GM21529 (cell line): ENCODE results near the gene HOXA11.
A peak's percentile ranks its signal among the peaks of the same experiment; 100 is the strongest.

Experiments
- ATAC-seq: cut with Tn5 transposase; IDR thresholded peaks from one replicate; pipeline ENCODE4 v1.9.1; 2021; ENCODE audit not compliant: unreplicated experiment

HOXA11 gene

DNA sequence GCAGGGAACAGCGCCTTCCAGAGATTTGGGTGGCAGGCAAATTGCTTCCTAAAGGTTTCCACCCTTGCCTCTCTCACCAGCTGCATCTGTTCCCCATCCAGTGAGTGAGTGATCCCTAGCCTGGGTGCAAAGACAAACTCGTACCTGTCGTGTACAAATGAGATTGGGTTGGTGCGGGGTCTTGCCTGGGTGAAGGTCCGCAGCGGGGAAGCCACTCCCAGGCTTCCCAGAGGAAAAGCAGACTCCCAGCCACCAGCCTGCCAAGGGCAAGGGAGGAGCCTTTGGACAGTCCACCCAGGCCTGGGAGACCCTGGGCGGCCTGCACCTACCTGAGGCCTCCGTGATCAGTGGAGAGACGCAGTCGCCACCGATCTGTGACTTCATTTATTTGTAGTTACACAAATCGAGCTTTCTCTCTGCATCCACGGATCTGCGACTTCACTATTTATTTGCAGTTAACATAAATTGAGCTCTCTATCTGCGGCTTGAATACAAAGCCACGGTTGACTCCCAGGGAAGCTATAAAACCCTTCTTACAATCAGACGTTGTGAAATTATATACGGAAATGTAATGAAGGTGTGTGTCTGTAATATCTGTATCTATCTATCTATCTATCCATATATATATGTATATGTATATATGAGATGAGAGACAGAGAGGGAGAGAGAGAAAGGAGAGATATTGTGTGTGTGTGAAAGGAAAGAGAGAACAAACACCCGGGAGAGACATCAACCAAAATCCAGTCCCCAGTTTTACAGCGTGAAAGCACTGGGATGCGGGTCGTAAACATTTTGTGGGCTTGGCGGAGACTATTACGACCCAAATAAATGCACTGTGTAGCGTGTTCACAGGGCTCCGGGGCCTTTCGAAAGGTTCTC lies 25.5 kb downstream of the HOXA11 start:
- ATAC-seq: no peak

DNA sequence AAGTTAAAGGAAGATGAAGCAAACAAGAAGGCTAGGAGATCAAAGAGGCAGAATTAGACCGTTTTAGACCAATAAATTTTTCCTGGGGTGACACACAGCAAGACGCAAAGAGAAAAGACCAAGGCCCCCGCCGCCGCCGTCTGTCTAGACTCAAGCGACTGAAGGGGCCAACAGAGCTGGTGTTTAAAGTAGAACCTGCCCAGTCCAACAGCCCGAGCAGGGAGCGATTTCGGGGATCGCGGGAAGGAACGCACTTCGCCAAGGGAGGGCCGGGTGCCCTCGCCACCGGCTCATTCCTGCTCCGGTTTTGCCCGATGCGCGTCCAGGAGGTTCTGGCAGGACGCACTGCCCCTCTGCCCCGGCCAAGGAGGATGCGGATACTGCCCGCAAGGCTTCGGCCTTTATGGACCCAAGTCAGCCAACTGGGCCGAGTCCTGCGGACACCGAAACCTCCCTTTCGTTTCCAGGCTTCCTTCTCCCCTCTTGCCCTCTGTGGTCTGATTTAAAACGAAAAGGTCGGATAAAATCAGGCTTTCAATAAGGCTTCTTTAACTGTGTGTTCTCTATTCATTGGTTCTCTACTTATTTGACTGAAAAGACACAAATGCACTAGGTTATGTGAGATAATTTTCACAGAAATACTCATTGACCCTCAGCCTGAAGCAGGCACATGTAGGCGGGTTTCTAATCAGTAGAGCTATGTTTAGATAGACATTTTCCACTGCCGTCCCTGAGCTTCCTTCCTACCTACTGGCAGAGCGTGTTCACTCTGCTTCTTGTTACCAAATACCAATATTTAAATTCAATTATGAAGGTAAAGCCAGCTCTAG lies 26.4 kb downstream of the HOXA11 start:
- ATAC-seq: no peak

DNA sequence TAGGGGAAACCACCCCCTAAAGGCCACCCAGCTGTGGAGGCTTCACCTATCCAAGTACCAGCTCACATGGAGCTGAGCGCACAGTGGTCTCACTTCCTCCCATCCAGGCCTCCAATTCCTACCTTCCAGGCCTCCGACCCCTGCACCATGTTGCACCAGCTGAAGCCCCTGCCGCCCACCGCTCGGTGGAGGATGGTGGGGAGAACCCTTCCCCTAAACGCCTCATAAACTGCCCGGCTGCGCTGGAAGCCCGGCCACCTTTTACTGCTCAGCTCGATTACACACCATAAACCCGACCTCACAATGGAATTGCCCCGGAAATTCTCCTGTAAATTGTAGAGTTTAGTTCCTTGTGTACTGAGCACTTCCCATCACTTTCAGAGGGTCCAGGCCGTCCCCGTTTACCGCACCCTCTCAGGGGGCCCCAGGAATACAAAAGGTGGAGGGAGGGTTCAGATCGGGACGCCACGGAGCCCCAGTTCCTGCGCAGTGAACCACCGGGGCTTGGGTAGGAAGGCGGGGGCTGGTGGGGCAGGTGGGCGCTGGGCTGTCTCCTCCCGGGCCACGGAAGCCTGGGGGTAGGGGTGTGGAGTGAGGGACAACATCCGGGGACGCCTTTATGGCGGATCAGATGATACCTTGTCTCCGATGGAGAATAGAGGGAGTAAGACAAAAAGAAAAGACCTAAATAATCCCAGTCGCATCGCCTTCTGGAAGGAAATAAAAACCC lies 27.2 kb downstream of the HOXA11 start:
- no peak for ATAC-seq

DNA sequence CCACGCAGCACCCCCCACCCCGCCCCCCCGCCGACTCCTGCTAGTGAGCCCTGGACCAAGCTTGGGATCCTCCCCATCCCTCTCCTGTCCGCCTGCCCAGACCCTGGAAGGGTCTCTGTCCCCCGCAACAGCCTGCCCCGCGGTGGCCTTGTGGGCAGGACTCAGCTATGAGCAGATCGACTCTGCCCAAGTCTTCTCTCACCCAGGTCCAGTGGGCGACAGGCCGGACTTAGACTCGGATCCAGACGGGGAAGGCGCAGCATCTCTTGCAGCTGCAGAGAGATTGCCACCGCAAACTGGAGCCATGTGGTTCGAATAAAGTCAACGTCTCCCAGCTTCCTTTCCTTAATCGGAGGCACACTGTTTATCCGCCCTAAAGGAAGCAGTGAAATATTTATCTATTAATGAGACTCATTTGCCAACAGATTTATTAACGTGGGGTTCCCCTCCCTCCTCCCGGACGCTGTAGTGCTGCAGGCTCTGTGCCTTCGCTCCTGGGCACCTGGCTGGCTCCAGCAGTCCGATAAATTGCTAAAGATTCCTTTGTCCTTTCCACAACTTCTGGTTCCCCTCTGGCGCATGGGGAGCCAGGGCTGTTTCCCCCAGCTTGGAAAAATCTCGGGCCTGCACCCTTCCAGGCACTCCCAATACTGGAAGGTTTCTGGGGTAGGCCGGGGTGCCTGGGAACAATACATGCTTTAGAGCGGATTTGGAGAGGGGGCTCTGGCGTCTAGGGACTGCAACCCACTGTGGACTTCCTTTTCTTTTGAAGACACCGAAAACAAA lies 27.9 kb downstream of the HOXA11 start:
- no peak for ATAC-seq

DNA sequence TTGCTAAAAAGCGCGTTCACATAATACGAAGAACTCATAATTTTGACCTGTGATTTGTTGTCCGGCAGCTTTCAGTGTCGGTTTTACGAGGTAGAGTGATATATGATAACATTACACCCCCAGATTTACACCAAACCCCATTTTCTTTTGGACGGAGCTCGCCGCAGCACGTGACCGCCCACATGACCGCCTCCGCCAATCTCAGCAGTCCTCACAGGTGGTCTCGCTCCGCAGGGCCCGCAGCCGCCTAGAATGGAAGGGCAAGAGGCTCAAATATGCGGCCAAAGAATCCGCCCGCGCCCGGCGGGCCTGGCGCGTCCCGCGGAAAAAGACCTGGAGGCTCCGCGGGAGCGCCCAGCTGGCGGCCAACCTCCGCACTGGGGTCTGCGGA lies 28.5 kb downstream of the HOXA11 start, which contains the start of gene HOXA7:
Gene HOXA7, minus strand, starts transcription at position 168 of the 391 bp plus-strand sequence. Its CDS starts 130 bp downstream, at position 38.
- ATAC-seq: no peak

DNA sequence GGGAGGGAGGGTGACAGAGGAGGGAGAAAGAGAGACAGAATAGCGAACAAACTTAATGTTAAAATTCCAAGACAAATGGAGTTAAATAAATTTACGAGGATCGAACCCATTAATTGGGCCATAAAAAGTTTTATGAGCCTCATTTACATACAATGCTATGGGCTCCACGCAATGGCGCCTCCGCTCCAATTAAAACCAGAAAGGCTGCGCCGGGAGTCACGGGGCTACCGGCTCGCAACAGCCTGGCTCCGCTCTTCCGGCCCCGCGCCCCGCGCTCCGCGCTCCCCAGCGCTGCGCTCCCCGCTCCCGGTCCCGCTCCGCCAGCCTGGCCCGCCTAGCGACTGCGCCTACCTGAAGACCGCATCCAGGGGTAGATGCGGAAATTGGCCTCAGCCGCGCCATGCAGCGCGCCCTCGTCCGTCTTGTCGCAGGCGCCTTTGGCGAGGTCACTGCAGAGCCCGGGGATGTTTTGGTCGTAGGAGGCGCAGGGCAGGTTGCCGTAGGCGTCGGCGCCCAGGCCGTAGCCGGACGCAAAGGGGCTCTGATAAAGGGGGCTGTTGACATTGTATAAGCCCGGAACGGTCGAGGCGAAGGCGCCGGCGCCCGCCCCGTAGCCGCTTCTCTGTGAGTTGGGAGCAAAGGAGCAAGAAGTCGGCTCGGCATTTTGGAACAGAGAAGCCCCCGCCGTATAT lies 29.1 kb downstream of the HOXA11 start:
- ATAC-seq: no peak

DNA sequence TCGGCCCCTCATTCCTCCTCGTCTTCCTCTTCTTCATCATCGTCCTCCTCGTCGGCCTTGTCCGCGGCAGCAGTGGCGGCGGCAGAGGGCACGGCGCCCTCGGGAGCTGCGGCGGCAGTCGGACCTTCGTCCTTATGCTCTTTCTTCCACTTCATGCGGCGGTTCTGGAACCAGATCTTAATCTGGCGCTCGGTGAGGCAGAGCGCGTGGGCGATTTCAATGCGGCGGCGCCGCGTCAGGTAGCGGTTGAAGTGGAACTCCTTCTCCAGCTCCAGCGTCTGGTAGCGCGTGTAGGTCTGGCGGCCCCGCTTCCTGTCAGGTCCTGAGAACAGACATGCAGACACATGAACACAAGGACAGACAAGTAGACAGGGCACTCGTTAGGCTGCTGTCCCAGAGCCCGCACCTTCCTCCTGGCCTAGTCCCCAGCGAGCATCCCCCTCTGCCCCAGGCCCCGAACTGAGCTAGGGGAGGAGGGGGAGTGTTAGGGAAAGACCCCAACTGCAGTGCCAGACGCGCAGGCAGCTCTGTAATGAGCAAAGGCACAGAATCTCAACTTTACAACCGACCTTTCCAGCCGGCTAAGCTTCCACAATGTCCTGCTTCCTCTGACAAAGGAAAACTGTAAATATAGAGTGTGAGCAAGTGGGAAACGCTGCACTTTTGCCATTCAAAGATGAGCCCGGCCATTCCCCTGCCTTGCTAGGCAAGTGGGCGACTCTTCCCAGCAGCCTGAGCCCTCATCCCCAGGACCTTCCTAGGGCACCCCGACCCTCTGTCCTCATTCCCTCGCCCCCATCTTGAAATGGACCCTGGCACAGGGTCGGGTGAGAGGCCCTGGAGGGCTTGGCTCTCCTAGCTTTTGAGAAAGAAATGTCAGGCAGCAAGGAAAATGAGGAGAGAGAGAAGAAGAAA lies 29.9 kb downstream of the HOXA11 start:
- ATAC-seq: no peak

DNA sequence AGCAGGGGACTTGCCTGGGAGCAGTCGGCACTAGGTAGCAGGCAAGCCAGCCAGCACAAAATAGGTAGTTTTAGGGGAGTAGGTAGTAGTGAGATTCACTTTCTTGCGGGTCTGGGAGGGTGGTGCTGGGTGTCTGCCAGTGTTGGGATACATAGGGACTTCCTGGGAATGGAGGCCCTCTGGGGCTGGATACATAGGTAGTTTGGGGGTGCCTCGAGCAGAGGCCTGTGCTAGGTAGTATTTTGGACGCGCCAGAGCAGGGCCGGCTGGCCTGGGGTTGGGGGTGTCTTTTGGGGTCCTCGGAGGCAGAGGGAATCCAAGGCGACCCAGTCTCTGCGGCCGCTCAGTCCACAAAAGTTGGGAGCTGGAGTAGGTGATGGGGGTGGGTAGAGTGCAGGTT lies 30.7 kb downstream of the HOXA11 start:
- ATAC-seq: no peak

DNA sequence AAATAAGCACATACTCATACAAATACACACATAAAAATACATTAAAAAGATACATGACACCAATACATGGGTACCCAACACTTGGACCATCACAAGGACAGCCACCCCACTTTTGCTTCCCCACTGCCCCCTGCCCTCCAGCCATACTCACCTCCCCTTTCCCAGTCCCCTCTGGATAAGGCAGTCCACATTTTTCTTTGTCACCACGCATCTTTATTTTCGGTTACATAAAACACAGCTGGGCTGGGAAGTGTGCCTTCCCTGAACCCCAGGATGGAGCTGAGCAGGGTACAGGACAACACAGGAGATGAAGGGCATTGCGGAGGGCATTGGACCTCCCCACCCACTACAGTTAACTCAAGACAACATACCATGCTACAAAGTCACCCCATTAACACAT lies 31.5 kb downstream of the HOXA11 start:
- ATAC-seq: no peak

DNA sequence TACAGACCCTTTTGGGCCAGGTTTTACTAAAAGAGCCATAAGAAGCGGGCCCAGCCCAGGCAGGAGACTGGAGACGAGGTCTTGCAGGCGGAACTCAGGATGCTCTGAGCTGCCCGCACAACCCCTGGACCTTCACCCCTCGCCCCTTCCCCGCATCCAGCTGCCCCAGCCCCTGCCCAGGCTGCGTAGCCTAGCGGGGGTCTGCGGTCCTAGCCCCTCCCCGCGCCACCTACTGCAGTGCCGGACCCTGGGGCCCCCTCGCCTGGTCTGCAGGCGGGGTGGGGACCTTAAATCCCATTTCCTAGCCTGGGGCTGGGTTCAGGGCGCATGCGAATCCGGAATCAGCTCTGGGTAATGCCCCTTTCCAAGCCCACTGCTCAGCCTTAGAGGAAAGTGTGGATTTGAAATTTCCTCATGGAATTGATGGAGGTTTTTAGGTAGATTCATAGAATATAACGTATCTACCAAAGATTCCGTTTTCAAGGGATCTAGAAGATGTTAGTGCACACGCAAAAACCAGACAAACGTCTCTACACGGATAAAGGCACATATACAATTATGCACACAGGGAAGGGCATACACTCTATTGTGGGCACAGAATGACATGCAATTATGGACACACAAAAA lies 32.1 kb downstream of the HOXA11 start:
- no peak for ATAC-seq

DNA sequence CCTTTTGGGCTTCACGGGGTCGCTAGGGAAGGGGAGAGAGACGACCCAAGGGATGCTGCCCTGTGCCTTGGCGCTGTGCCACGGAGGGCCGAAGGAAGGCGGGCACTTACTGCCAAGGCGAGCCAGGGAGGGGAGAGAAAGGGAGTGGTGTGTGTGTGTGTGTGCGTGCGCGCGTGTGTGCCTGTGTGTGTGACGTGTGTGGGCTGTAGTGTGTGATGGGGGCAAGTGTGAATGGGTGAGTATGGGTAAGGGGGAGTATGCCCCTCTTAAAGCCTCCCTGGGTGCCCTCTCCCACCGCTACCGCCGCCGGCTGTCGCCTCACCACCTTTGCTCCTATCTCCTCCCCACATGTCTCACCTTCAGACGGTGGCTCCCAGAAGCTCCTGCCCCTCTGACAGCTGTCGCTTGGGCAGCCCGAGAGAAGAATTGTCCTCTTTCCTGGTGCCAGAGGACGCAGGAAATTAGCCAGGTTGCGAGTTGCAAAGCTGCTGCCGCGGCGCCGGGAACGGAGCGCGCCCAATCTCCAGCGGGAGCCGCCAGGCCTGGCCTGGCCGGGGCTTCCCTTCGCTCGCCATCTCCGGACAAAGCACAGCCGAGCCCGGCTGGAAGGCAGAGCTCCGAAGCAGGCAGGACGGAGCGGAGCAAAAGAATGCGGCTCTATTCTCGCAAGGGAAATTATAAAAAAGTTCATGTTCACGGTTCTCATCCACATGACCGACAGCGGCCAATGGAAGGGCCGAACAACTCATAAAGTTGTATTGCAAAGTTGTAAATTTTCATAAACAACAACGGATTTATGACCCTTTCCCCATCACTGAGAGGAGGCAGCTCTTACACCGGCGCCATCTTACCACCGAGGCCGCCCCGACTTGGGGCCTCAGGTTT lies 32.9 kb downstream of the HOXA11 start, which contains the start of gene HOXA3:
Gene HOXA3, minus strand, starts transcription at position 653 of the 885 bp plus-strand sequence. CDS start 41,943 bp downstream, outside the sequence.
- no peak for ATAC-seq

DNA sequence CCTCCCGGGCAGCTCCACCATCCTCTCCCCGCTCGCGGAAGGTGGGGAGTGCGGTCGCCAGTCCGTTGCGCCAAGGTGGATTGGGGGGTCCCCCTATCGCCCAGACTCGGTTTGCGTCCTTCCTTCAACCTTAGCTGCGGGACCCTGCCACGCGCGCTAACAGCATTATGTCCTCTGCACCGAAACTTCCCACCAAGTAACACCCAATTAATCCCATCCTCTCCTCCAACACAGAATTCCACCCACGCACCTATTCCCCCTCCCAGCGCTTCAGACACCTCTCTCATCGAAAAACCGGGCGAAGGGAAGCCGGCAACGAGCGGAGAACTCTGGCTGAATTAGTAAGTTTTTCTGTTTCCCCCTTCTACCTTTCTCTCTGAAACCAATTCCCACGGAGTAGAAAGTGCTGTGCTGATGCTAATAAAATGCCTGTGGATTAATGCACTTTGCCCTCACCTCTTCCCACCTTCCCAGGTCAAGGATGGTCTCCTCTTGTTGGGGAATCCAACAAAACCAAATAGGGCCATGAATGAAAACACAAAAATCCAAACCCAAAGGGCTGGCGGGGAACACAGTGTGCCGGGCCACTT lies 33.6 kb downstream of the HOXA11 start:
- no peak for ATAC-seq

DNA sequence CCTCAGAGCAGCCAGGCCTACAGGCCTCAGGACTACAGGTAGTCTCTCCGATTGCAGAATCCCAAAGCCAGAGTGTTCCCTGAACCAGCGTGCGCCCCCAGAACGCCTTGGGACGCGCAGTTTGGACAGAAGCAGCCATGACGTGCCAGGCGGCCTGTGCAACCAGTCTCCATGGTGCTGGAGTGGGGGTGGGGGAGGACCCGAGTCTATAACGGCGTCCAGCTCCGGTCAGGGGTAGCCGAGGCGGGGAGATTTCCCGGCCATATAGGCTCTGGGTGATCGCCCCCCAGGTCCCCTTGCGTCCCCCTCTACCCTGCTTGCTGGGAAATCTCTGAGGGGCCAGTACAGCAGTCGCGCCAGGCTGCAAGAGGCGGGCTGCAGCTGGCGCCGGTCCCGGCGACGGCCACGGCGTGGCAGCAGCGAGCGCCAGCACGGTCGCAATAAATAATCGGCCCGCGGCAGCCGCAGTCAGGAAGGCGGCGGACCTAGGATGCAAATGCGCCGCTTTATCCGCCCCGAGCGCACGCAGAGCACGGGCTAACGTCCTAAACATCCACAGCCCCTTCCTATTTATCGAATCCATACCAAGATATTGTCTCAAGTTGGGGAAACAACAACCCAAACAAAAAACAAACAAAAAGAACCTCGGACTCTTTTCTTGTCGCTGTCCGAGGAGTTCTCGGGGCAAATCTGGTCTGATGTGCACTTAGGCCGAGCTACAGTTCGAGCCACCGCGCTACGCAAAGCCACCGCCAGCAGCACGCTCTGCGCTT lies 34.3 kb downstream of the HOXA11 start:
- peak; percentile 86 for ATAC-seq

DNA sequence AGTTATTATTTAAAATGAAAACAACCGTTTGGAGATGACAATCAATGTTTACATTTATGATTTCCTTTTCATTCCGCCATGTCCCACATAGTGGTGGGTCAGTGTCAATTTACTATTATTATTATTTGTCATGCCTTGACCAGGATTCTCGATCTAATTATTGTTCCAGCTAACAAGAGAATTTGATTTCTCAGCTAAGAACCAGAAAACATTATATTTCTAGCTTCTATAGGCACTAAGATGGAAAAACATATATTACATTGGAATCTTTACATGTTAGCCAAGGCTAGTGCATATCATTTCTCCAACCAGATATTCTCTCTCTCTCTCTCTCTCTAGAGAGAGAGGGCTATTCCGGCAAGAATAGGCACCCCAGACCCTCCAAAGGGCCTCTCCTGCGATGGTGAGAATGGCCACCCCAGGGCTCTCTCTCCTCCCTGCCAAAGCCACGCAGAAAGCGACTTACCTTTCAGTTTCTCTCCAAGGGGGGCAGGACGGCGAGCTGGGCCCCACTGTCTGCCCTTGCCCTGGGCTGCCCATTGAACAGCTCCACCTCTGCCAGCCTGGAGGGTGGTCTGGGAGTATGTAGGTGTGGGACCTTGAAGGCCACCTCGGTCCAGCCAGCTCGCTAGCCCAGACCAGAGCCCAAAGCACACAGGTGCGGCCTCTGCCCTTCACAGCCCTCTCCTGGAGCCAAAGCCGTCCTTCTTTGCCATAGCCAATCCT lies 35.0 kb downstream of the HOXA11 start:
- no peak for ATAC-seq
